GM12872 (cell line): ENCODE data around the gene MTHFD1L.

Source experiments
- CTCF ChIP-seq: IDR thresholded peaks from 3 replicates; pipeline ENCODE4 v1.5.1; 2011; ENCODE audit warnings: low read depth, mild to moderate bottlenecking, low read length, moderate library complexity; ENCODE audit not compliant: insufficient read depth

The MTHFD1L gene

DNA sequence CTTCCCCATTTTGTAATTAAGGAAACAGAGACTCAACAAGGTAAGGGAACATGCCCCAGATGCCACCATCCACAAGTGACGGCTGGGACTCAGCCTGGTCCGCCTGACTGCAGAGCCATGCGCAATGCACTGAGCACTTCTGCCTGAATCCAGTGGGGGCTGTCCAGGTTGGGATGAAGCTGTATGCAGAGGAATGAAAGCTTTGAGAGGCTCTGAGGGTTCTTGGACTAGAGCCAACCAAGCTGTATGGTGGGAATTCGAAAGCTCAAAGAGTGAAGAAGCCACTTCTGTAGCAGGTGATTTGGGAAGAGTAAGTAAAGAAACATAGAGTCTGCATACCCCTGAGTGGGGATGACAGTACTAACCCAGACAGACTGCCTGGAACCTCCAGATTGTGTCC lies 246.6 kb downstream of the MTHFD1L start:
- no peak for TF ChIP-seq CTCF

- TF ChIP-seq CTCF = no peak
Measured at GRCh38 chr6:151113641-151114040, 248.1 kb downstream of the MTHFD1L start.

DNA sequence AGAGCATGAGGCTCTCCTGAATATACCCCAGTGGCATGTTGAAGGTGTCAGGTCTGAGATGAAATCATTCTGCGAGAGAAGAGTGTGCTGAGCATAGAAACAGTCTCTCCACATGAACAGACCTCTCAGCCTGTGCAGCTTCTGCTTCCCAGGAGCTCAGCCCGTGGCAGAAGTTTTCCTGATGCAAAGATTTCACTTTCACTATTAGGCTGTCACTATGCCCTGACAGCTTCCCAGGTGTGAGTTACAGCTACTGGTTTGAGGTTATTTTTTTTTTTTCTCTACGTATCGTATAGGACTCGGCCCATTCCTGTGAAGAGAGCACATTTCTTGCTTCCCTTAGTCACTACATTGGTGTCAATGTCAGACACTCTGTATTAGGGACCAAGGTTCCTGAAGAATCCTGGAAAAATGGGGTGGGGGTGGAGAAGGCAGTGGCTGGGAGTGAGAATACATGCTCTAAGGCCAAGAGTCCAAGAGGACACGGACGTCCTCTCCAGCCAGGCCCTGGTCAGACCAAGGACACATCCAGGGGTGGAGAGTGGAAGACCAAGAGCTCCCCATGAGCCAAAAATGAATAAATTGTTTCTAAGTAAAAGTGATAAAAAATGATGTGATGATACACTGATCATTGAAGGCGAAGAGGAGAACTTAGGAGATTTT lies 253.1 kb downstream of the MTHFD1L start:
- TF ChIP-seq CTCF = no peak

DNA sequence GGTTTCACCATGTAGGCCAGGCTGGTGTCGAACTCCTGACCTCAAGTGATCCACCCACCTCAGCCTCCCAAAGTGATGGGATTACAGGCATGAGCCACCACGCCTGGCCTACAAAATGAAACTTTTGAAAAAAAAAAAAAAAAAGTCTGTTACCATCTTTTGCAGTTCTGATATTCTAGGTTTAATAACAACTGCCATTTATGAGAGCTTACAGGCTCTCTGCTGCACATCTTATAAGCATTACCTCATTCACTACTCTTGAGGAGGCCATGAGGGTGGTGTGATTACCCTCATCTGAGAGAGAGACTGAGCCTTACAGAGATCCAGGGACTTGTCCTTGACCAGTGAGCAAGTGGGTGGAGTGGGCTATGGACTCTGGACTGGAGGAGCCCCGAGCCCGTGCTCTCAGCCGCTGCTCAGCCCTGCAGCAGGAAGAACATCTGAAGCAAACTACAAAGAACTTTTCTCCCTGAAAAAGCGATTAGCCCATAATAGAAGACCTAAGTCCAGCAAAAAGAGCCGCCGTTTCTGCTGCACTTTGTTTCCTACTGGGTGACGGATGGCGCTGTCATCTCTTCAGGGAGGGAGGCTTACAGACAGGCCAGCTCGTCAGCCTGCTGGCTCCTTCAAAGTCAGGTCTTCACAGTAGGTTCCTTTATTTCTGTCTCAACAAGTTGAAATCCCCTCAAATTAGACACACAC lies 254.5 kb downstream of the MTHFD1L start:
- no peak for TF ChIP-seq CTCF

DNA sequence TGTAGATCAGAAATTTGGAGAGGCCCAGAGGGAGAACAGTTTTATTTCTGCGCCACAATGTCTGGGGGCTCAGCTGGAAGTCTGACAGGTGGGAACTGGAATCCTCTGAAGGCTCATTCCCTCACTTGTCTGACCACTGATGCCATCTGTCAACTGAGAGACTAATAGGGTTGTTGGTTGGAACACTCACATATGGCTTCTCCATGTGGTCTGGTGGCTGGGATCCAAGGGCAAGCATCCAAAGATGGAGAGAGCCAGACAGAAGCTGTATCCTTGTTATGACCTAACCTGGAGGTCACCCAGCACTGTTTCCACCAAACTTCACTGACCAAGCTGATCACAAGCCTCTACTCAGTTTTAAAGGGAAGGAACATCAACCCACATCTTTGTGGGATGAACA lies 256.4 kb downstream of the MTHFD1L start:
- TF ChIP-seq CTCF = no peak

GRCh38 chr6:151128763-151129370 lies 263.4 kb downstream of the MTHFD1L start:
- TF ChIP-seq CTCF = no peak

- TF ChIP-seq CTCF = no peak
Measured at GRCh38 chr6:151130329-151130728, 264.8 kb downstream of the MTHFD1L start.
